ENCODE measurements around the gene PIP5K1A. TPM values are rescaled to one million over a fixed set of nuclear protein-coding genes. Genes with fewer than 3 reads are reported as not detected.

The PIP5K1A gene
- polyA plus RNA-seq (2012; ENCODE audit: low read depth, missing spikeins) = 26.0 TPM

- peak; percentile 72; the same call in 1 of the 2 replicates for TF ChIP-seq POLR2AphosphoS5 (IDR thresholded peaks at IDR 0.05; ENCODE audit: low read depth, low read length)
- TF ChIP-seq POLR2A (IDR thresholded peaks at IDR 0.05; ENCODE audit: low read depth, low read length) = peak; percentile 78
- no peak for TF ChIP-seq PAX5 (IDR thresholded peaks at IDR 0.05; ENCODE audit: insufficient read depth, low read length, severe bottlenecking)
- TF ChIP-seq TAF1 (IDR thresholded peaks at IDR 0.05; ENCODE audit: low read depth, low read length) = peak; percentile 87; the same call in 1 of the 2 replicates
- TF ChIP-seq SPI1 (IDR thresholded peaks at IDR 0.05; ENCODE audit: low read depth, low read length) = no peak
- TF ChIP-seq POU2F2 (IDR thresholded peaks at IDR 0.05; ENCODE audit: low read depth, low read length) = peak; percentile 55; the same call in 1 of the 2 replicates
- peak; percentile 95 for DNase-seq (ENCODE audit: insufficient read length, low spot score)
- FAIRE-seq = peak; percentile 88
These were observed at the start of gene PIP5K1A for GRCh38 chr1:151198254-151199127. TSS of gene PIP5K1A (plus strand) at chr1:151198552. CDS start at chr1:151198997, 445 bp downstream.

- DNase-seq (ENCODE audit: insufficient read length, low spot score) (no peak), FAIRE-seq (peak; percentile 76)
- no peak for TF ChIP-seq POLR2A (IDR thresholded peaks at IDR 0.05; ENCODE audit: low read depth, low read length)
- TF ChIP-seq TAF1 (IDR thresholded peaks at IDR 0.05; ENCODE audit: low read depth, low read length) = no peak
- TF ChIP-seq SPI1 (IDR thresholded peaks at IDR 0.05; ENCODE audit: low read depth, low read length) = no peak
- no peak for TF ChIP-seq PAX5 (IDR thresholded peaks at IDR 0.05; ENCODE audit: insufficient read depth, low read length, severe bottlenecking)
- no peak for TF ChIP-seq POU2F2 (IDR thresholded peaks at IDR 0.05; ENCODE audit: low read depth, low read length)
- TF ChIP-seq POLR2AphosphoS5 (IDR thresholded peaks at IDR 0.05; ENCODE audit: low read depth, low read length) = no peak
These were observed 41.9 kb upstream of the PIP5K1A start, which contains the start of gene TNFAIP8L2 for GRCh38 chr1:151156515-151156819. TSS of gene TNFAIP8L2 (plus strand) at chr1:151156649. CDS start at chr1:151158698, 2,049 bp downstream.

GRCh38 chr1:151157067-151157531 lies 41.3 kb upstream of the PIP5K1A start:
- no peak for DNase-seq (ENCODE audit: insufficient read length, low spot score)
- TF ChIP-seq POLR2A (IDR thresholded peaks at IDR 0.05; ENCODE audit: low read depth, low read length) (peak; percentile 70; the same call in 1 of the 2 replicates), SPI1 (IDR thresholded peaks at IDR 0.05; ENCODE audit: low read depth, low read length) (0 out of 2 replicates have a peak, but pooled peaks have one; percentile 6), TAF1 (IDR thresholded peaks at IDR 0.05; ENCODE audit: low read depth, low read length) (no peak), PAX5 (IDR thresholded peaks at IDR 0.05; ENCODE audit: insufficient read depth, low read length, severe bottlenecking) (no peak), POLR2AphosphoS5 (IDR thresholded peaks at IDR 0.05; ENCODE audit: low read depth, low read length) (no peak; the same call in 1 of the 2 replicates), POU2F2 (IDR thresholded peaks at IDR 0.05; ENCODE audit: low read depth, low read length) (no peak)
- peak; percentile 78 for FAIRE-seq

- DNase-seq (ENCODE audit: insufficient read length, low spot score) = no peak
- TF ChIP-seq POU2F2 (IDR thresholded peaks at IDR 0.05; ENCODE audit: low read depth, low read length) (no peak), POLR2A (IDR thresholded peaks at IDR 0.05; ENCODE audit: low read depth, low read length) (no peak), TAF1 (IDR thresholded peaks at IDR 0.05; ENCODE audit: low read depth, low read length) (no peak), POLR2AphosphoS5 (IDR thresholded peaks at IDR 0.05; ENCODE audit: low read depth, low read length) (no peak), SPI1 (IDR thresholded peaks at IDR 0.05; ENCODE audit: low read depth, low read length) (no peak), PAX5 (IDR thresholded peaks at IDR 0.05; ENCODE audit: insufficient read depth, low read length, severe bottlenecking) (no peak)
- FAIRE-seq = no peak
These were observed 40.0 kb upstream of the PIP5K1A start for GRCh38 chr1:151158326-151158725.

- DNase-seq (ENCODE audit: insufficient read length, low spot score) (no peak), FAIRE-seq (no peak)
- TF ChIP-seq POLR2AphosphoS5 (IDR thresholded peaks at IDR 0.05; ENCODE audit: low read depth, low read length) (no peak), POLR2A (IDR thresholded peaks at IDR 0.05; ENCODE audit: low read depth, low read length) (no peak), SPI1 (IDR thresholded peaks at IDR 0.05; ENCODE audit: low read depth, low read length) (no peak), TAF1 (IDR thresholded peaks at IDR 0.05; ENCODE audit: low read depth, low read length) (no peak), POU2F2 (IDR thresholded peaks at IDR 0.05; ENCODE audit: low read depth, low read length) (no peak), PAX5 (IDR thresholded peaks at IDR 0.05; ENCODE audit: insufficient read depth, low read length, severe bottlenecking) (no peak)
These were observed 39.6 kb upstream of the PIP5K1A start for GRCh38 chr1:151158751-151159251.

GRCh38 chr1:151159373-151159772 lies 39.0 kb upstream of the PIP5K1A start:
- no peak for DNase-seq (ENCODE audit: insufficient read length, low spot score)
- no peak for FAIRE-seq
- TF ChIP-seq POLR2A (IDR thresholded peaks at IDR 0.05; ENCODE audit: low read depth, low read length) (no peak), TAF1 (IDR thresholded peaks at IDR 0.05; ENCODE audit: low read depth, low read length) (no peak), SPI1 (IDR thresholded peaks at IDR 0.05; ENCODE audit: low read depth, low read length) (peak; percentile 86), POLR2AphosphoS5 (IDR thresholded peaks at IDR 0.05; ENCODE audit: low read depth, low read length) (no peak)

- DNase-seq (ENCODE audit: insufficient read length, low spot score) (no peak), FAIRE-seq (no peak)
- no peak for TF ChIP-seq TAF1 (IDR thresholded peaks at IDR 0.05; ENCODE audit: low read depth, low read length)
- no peak for TF ChIP-seq PAX5 (IDR thresholded peaks at IDR 0.05; ENCODE audit: insufficient read depth, low read length, severe bottlenecking)
- TF ChIP-seq POLR2AphosphoS5 (IDR thresholded peaks at IDR 0.05; ENCODE audit: low read depth, low read length) = no peak
- TF ChIP-seq POU2F2 (IDR thresholded peaks at IDR 0.05; ENCODE audit: low read depth, low read length) = no peak
- TF ChIP-seq POLR2A (IDR thresholded peaks at IDR 0.05; ENCODE audit: low read depth, low read length) = no peak
- no peak for TF ChIP-seq SPI1 (IDR thresholded peaks at IDR 0.05; ENCODE audit: low read depth, low read length)
These were observed 33.5 kb upstream of the PIP5K1A start for GRCh38 chr1:151164732-151165280.

- TF ChIP-seq POLR2A (IDR thresholded peaks at IDR 0.05; ENCODE audit: low read depth, low read length) (no peak), TAF1 (IDR thresholded peaks at IDR 0.05; ENCODE audit: low read depth, low read length) (no peak), SPI1 (IDR thresholded peaks at IDR 0.05; ENCODE audit: low read depth, low read length) (no peak), PAX5 (IDR thresholded peaks at IDR 0.05; ENCODE audit: insufficient read depth, low read length, severe bottlenecking) (no peak)
- FAIRE-seq = no peak
- no peak for DNase-seq (ENCODE audit: insufficient read length, low spot score)
These were observed 33.0 kb upstream of the PIP5K1A start for GRCh38 chr1:151165281-151165737.

All from GM12891 (cell line).